NCI-H526 treated with DMSO at 0.1 percent for 48 hours (cell line): ENCODE measurements around the gene CDH7.
A peak's percentile ranks its signal among the peaks of the same experiment; 100 is the strongest.

ENCODE experiments used
- DNase-seq: peaks from one replicate; lab custom pipeline; 2025; lab: John Stamatoyannopoulos, UW

Gene CDH7

GRCh38 chr18:65907281-65907680, 156.5 kb downstream of the CDH7 start:
- DNase-seq: no peak

- DNase-seq: no peak
Observed at GRCh38 chr18:65919018-65919417, 168.2 kb downstream of the CDH7 start.

- DNase-seq: no peak
Observed at GRCh38 chr18:65919663-65920062, 168.9 kb downstream of the CDH7 start.

- DNase-seq: no peak
Observed at GRCh38 chr18:65922103-65922502, 171.3 kb downstream of the CDH7 start.

- no peak for DNase-seq
Observed at GRCh38 chr18:65924904-65925303, 174.1 kb downstream of the CDH7 start.

GRCh38 chr18:65934874-65935273, 184.1 kb downstream of the CDH7 start:
- DNase-seq: no peak

GRCh38 chr18:65936678-65937077, 185.9 kb downstream of the CDH7 start:
- no peak for DNase-seq

GRCh38 chr18:65937180-65937579, 186.4 kb downstream of the CDH7 start:
- DNase-seq: no peak

GRCh38 chr18:65938592-65939372, 188.0 kb downstream of the CDH7 start:
- peak; percentile 8 for DNase-seq
